GM20000 (cell line): ENCODE measurements around the gene OTUD6A.

ENCODE experiments used
- DNase-seq: peaks from one replicate; pipeline ENCODE4 v3.0.0; 2012; ENCODE audit warnings: low spot score
- TF ChIP-seq, protein P1 (sequence below): IDR thresholded peaks from 2 replicates; pipeline ENCODE4 v1.5.1; 2012; ENCODE audit warnings: mild to moderate bottlenecking, control low read depth; ENCODE audit errors: extremely low read depth, missing control alignments

OTUD6A gene

DNA sequence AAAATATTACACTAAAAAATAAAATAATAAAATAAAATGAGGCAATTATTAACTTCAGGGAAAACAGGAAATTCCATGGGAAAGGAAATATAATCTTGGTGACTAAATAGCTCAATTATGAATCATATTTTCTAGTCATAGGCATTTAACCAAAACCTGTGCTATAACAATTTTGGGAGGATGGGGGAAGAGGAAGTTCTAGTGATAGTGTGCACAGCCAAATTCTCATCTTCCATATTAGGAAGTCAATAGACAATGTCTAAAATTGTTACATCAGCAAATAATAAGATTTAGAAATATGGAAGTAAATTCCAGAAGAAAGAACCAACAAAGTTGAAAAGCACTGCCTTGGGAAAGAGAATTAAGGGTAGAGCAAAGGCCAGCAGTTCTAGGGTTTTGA, 15.3 kb upstream of the OTUD6A start:
- TF ChIP-seq, protein P1, sequence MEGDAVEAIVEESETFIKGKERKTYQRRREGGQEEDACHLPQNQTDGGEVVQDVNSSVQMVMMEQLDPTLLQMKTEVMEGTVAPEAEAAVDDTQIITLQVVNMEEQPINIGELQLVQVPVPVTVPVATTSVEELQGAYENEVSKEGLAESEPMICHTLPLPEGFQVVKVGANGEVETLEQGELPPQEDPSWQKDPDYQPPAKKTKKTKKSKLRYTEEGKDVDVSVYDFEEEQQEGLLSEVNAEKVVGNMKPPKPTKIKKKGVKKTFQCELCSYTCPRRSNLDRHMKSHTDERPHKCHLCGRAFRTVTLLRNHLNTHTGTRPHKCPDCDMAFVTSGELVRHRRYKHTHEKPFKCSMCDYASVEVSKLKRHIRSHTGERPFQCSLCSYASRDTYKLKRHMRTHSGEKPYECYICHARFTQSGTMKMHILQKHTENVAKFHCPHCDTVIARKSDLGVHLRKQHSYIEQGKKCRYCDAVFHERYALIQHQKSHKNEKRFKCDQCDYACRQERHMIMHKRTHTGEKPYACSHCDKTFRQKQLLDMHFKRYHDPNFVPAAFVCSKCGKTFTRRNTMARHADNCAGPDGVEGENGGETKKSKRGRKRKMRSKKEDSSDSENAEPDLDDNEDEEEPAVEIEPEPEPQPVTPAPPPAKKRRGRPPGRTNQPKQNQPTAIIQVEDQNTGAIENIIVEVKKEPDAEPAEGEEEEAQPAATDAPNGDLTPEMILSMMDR = no peak
- no peak for DNase-seq

GRCh38 chrX:70049406-70049805, 12.9 kb upstream of the OTUD6A start:
- TF ChIP-seq, protein P1 = no peak
- no peak for DNase-seq

GRCh38 chrX:70049925-70050324, 12.3 kb upstream of the OTUD6A start, which contains the start of gene AWAT2:
AWAT2 (minus strand) TSS chrX:70049938; CDS start chrX:70049932, 6 bp downstream.
- DNase-seq = no peak
- TF ChIP-seq, protein P1 = no peak

GRCh38 chrX:70052895-70053615, 9.2 kb upstream of the OTUD6A start:
- TF ChIP-seq, protein P1 = no peak
- no peak for DNase-seq

GRCh38 chrX:70054391-70054790, 7.9 kb upstream of the OTUD6A start:
- TF ChIP-seq, protein P1 = no peak
- no peak for DNase-seq

DNA sequence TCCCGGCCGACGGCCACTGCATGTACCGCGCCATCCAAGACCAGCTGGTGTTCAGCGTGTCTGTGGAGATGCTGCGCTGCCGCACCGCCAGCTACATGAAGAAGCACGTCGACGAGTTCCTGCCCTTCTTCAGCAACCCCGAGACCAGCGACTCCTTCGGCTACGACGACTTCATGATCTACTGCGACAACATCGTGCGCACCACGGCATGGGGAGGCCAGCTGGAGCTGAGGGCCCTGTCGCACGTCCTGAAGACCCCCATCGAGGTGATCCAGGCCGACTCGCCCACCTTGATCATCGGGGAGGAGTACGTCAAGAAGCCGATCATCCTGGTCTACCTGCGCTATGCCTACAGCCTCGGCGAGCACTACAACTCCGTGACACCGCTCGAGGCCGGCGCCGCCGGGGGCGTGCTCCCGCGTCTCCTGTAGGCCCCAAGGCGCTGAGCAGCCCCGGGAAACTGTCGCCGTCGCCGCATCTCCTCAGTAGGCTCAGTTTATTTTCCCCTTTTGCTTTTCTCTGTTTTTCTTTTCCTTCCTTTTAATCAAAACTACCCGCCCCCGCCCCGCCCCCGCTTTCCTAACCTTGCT, 799 bp downstream of the OTUD6A start:
- TF ChIP-seq, protein P1 = no peak
- DNase-seq = no peak

GRCh38 chrX:70066646-70067045, 4.4 kb downstream of the OTUD6A start:
- TF ChIP-seq, protein P1 = no peak
- DNase-seq = no peak
